COLO668 (cell line): ENCODE measurements around the gene PDYN.

Experiments
- DNase-seq: peaks from one replicate; lab custom pipeline; 2025; ENCODE audit not compliant: unreplicated experiment; lab: John Stamatoyannopoulos, UW

The PDYN gene

DNA sequence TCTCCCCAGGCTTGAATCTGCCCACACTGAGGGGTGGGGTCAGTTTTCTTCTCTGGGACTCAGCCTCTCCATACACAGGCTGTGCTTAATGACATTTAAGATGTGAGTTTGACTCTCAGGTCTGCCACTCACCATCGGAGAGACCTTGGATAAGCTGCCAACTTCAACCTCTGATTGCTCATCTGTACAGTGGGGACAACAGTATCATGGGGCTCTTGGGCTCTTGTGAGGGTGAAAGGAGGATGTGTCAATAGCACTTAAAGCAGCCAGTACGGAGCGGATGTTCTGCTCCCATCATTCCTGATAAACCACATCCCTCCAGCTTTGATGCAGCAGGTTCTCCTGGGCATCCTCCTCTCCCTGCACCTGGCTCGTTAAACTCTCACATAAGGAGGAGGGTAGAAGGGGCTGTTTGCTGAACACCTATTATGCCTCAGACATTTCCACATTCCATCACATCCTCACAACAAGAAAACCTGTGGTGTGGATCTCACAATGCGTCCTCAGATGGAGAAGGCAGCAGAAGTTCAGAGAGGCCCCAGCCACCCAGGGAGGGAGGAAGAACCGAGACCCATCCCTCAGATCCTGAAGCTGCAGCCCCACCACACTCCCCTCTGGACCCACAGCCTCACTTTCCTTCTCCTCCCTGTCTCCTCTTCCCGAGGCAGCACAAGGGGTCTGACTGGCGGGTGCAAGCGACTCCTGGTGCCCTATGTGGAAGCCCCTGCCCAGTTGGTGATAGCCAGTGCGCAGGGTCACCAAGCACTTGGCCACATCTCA, 1.9 kb upstream of the PDYN start:
- no peak for DNase-seq

GRCh38 chr20:1994627-1995026, 769 bp upstream of the PDYN start:
- DNase-seq = no peak

DNA sequence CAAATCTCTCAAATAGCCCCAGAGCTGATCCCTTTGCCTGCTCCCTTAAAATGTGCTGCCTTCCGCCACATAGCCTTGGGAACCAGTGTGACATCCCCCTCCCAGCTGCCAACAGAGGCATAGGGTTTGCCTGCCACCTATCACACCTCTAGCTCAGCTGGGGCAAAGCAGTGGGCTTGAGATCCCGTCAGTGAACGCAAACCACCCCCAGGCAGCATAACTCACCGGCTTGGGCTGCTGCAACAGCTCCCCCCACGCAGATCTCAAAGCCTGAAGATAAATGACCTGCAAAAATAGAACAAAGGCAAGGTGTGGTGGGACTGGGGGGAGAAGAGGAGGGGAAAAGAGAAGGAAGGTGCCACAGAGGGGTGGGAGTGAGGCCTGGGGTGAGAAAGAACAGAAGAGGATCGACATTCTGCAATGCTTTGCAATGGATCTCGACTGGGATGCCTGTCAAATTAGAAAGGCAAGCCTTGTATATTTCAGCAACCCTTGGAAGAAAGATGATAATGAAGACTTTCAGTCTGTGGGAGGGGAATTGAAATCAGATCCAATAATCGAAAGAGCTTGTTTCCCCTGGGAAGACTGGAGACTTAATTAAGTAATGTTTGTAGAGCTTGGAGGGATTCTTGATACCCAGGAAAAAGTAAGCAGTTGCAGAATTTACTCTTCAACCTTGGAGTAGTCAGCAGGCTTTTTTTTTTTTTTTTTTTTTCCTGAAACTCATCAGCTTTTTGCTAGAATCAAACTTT, 1.3 kb downstream of the PDYN start:
- no peak for DNase-seq

GRCh38 chr20:1987826-1988225, 6.0 kb downstream of the PDYN start:
- no peak for DNase-seq

DNA sequence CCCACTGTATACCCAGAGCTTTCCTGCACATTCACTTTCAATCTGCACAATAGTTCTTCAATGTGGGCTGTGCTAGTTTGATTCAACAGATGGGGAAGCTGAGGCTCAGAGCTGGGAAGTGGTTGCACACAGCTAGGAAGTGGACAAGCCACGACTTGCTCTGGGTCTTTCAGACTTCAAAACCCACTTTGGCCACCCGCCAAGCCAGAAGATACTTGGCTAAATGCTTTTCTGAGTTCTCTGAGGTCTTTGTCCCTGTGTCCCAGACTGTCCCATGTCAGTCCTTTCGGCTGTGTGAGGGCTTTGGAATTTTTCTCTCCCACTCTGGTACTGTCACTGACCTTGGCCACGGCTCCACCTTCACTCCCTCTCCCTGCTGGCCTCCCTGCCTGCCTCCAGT, 10.6 kb downstream of the PDYN start:
- no peak for DNase-seq

DNA sequence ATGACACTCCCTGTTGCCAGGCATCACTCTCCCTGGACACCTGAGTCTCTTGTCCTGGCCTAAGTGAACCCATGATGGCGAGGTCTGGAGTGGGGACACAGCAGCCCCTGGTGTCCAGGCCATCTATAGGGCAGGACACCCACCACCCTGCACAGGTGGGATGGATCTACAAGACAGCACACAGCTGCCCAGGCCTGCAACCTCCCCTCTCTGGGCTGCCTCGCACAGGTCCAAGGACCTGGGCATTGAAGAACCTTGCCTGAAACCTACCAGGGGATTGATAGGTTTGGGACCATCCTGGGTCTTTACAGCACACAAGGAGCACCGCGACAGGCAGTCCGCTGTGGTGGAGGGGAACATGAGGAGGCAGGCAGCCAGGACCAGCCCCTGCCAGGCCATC, 11.2 kb downstream of the PDYN start:
- no peak for DNase-seq

- DNase-seq = no peak
These were observed 14.6 kb downstream of the PDYN start for GRCh38 chr20:1979106-1979778.

DNA sequence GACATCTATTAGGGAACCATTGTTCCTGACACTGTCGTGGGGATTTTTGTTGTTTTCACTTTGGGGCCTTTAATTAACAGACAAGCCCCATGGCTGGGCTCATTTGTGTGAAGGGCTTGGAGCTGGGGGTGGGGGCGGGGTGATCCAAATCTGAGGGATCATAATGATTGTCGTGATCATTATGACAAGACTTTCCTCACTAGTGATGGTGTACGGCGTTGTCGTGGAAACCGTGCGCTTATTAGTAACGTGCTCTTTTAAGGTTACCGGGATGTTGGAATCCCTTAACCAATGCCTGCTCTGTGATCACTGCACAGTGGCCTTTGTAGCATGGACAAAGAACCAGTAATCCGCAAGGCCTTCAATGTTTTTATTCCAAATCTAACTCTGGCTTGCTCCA, 18.6 kb downstream of the PDYN start:
- DNase-seq = no peak

- DNase-seq = no peak
These were observed 20.0 kb downstream of the PDYN start for GRCh38 chr20:1973601-1974440.

DNA sequence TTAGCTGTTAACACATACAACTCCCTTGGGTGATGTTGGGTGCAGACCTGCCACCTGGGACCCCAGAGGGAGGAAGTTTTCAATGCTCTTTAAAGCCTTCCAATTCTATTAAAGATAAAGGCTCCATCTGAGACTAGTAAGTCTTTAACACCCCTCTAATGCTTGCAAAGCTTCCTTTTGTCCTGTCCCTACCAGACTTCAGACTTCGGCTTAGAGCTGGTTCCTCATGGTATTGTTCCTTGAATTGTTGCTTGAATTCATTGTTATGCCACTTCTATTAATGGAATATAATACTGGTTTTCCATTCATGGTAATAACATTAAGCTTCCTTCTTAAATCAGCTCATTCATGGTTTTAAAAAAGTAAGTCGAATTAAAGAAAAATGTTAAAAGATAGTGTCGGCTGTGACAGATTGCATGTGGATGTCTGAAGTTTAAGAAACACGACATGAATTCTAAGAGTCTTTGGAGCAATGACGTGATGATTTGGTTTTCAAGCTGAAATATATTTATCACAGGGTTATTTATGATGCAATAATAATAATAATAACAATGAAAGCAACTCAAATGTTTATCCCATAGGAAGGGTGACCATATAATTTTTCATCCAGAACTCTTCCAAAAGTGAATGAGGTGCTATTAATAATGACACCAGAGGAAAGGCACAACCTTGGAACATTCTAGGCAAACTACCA, 21.8 kb downstream of the PDYN start:
- no peak for DNase-seq

DNA sequence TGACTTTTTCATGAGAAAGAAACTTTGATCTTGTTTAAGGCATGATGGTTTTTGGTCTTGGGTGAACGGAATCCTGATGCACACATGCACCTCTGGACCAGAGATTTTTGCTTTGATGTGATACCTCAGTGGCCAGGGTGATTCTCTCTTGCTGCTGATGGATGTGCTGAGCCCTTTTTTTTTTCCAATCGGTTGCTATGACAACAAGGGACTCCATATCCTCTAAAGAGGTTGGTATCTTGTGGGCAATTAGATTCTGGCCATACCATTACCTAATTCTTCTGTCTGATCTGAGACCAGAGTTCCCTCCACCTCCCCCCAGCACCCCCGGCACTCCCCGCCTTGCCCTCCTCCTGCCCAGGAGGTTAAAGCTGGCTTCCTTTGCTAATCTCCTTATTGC, 24.9 kb downstream of the PDYN start:
- DNase-seq = no peak

GRCh38 chr20:1965520-1966351, 28.1 kb downstream of the PDYN start:
- peak; percentile 59 for DNase-seq

- DNase-seq = no peak
These were observed 29.0 kb downstream of the PDYN start for GRCh38 chr20:1964659-1965405.

- no peak for DNase-seq
These were observed 29.8 kb downstream of the PDYN start for GRCh38 chr20:1964061-1964460.

DNA sequence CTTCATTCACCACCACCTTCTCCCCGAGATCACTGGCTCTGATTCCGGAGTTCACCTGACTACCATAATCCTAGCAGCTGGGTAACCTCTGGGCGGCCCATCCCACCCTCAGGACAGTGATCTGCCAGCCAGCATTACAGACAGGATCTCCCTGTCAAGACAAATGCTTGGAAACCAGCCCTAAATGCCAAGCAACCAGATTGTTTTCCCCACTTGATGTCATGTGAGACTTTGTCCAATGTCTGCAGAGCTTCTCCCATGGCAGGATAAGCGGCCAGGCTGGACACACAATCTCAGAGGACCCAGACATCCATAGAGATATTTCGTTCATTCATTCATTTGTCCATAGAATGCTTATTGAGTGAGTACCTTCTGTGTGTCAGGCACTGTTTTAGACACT, 32.5 kb downstream of the PDYN start:
- no peak for DNase-seq

- DNase-seq = no peak
These were observed 34.7 kb downstream of the PDYN start for GRCh38 chr20:1959156-1959555.

- DNase-seq = no peak
These were observed 35.4 kb downstream of the PDYN start for GRCh38 chr20:1958426-1958825.

DNA sequence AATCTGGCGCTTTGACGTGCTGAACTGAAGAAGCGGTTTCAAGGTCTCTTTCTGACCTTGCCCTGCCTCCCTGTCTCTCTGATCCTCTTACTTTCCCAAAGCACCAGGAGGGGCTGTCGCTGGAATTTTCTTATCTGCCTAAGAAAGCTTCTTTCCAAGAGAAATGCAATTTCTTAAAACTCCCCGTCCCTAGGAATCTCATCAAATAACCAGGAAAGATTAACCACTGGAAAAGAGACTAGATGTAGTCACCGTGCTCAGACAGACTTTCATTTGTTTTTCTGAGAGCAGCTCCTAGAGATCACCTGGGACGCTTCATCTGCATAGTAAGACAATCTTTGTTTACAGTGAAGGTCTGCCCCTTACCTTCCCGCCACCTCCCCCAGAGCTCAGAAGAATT, 38.6 kb downstream of the PDYN start:
- DNase-seq = no peak

DNA sequence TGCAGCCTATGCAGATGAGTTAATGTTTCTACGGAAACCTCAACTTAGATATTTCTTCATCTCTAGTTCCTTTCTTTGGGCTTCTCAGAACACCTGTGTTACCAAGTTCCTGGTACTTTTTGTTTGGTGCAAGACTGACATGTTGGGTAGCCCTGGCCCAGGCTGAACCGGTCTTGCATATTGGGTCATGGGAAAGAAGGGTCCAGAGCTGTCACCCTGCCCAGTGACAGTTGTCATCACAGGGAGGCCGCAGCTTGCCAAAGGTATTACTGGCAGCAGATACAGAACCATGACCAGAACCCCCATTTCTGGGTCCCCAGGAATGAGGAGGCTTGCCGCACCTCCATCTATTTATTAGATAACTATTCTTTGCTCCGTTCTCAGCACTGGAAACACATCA, 40.2 kb downstream of the PDYN start:
- DNase-seq = no peak
